Activated CD4-positive, alpha-beta T cell treated with anti-CD3 and anti-CD28 coated beads, Interleukin-2, amount 10 ng/mL, durations not matched to agents 7 days and 5 days (primary cell): Measurements from ENCODE around the gene MDM4. TPM values are rescaled to one million over a fixed set of nuclear protein-coding genes. Genes with fewer than 3 reads are reported as not detected.
A peak's percentile ranks its signal among the peaks of the same experiment; 100 is the strongest.
"Not testable (repeated sequence)": the region's sequence is repeated elsewhere in the genome, so short reads cannot be mapped to it uniquely, and the experiment has no call there.

Experiments
- CTCF ChIA-PET: fragments of 350-600 bp; sonication (Branson Sonifier 250); formaldehyde crosslinking; loops from one replicate; lab custom pipeline; 2021; ENCODE audit warnings: antibody characterized with exemption; lab: Charles Lee
- POLR2A ChIA-PET: fragments of 350-600 bp; sonication (Branson Sonifier 250); formaldehyde crosslinking; loops from one replicate; lab custom pipeline; 2021; ENCODE audit warnings: antibody characterized with exemption; lab: Charles Lee
- DNase-seq: peaks from one replicate; pipeline ENCODE4 v3.0.0-alpha.2; 2020
- H3K27ac Mint-ChIP-seq: one replicate; pipeline ENCODE4 v1.8.0; 2021; ENCODE audit warnings: mild to moderate bottlenecking, moderate library complexity, mixed read lengths
- H3K27me3 Mint-ChIP-seq: one replicate; pipeline ENCODE4 v1.8.0; 2021; ENCODE audit warnings: mixed read lengths
- H3K36me3 Mint-ChIP-seq: one replicate; pipeline ENCODE4 v1.8.0; 2021; ENCODE audit warnings: low read depth, mixed read lengths
- H3K4me1 Mint-ChIP-seq: one replicate; pipeline ENCODE4 v1.8.0; 2021; ENCODE audit warnings: mixed read lengths
- H3K4me3 Mint-ChIP-seq: one replicate; pipeline ENCODE4 v1.8.0; 2021; ENCODE audit warnings: mild to moderate bottlenecking, moderate library complexity, mixed read lengths
- H3K9me3 Mint-ChIP-seq: one replicate; pipeline ENCODE4 v1.8.0; 2021; ENCODE audit warnings: mixed read lengths
- total RNA-seq, 2 experiments: library from RNA; stranded (reverse); gene quantifications; one replicate each; pipeline ENCODE4 v1.2.3, GENCODE V29; 2021

Gene MDM4
- total RNA-seq, 2 experiments from 2014 or later, result 95.0 to 98.1 TPM

- CTCF ChIA-PET, result interaction anchor here (0.6 to 8.0 kb wide), 13 partner anchors 9 to 300 kb away, joined by 3 to 106 read pairs (median 8); partner anchors contain the start of genes MDM4 and PIK3C2B
- peak; percentile 91 for DNase-seq
Observed at GRCh38 chr1:204506969-204507316, 9.3 kb upstream of the MDM4 start.

GRCh38 chr1:204507317-204508105, 8.7 kb upstream of the MDM4 start:
- POLR2A ChIA-PET, result interaction anchor here (1.0 to 1.5 kb wide), 2 partner anchors 9 to 100 kb away, joined by 4 to 9 read pairs; partner anchors contain the start of gene MDM4
- H3K36me3 Mint-ChIP-seq, result peaks cover 7% of the 10 kb centered on the region
- peaks cover 5% of the 10 kb centered on the region for H3K9me3 Mint-ChIP-seq
- peak overlapping the region; percentile 98 for H3K27ac Mint-ChIP-seq
- peak overlapping the region; percentile 87 for H3K4me3 Mint-ChIP-seq
- peak; percentile 34 for DNase-seq
- peaks cover 2% of the 10 kb centered on the region for H3K27me3 Mint-ChIP-seq
- peaks cover 50% of the 10 kb centered on the region for H3K4me1 Mint-ChIP-seq
- CTCF ChIA-PET, result interaction anchor here (0.7 to 8.0 kb wide), 11 partner anchors 9 to 300 kb away, joined by 3 to 106 read pairs (median 13); partner anchors contain the start of genes MDM4 and PIK3C2B

More at GRCh38 chr1:204506969-204507316, 9.3 kb upstream of the MDM4 start:
- Mint-ChIP-seq H3K4me1 (peaks cover 45% of the 10 kb centered on the region), H3K9me3 (peaks cover 5% of the 10 kb centered on the region), H3K27me3 (peaks cover 2% of the 10 kb centered on the region), H3K36me3 (peaks cover 7% of the 10 kb centered on the region), H3K27ac (peak overlapping the region; percentile 98), H3K4me3 (peak overlapping the region; percentile 87)
- POLR2A ChIA-PET, result interaction anchor here (0.6 to 1.5 kb wide), 4 partner anchors 9 to 592 kb away, joined by 3 to 9 read pairs (median 6); partner anchors contain the start of gene MDM4

- Mint-ChIP-seq H3K36me3 (peaks cover 7% of the 10 kb centered on the region), H3K9me3 (peaks cover 5% of the 10 kb centered on the region), H3K4me3 (no peak overlapping the region), H3K27me3 (peaks cover 2% of the 10 kb centered on the region), H3K27ac (no peak overlapping the region), H3K4me1 (peaks cover 57% of the 10 kb centered on the region)
- ChIA-PET POLR2A (no interaction called here), CTCF (interaction anchor here (1.0 to 8.0 kb wide), 5 partner anchors 15 to 827 kb away, joined by 3 to 106 read pairs (median 21); partner anchors contain the start of gene PIK3C2B)
- no peak for DNase-seq
Observed at GRCh38 chr1:204509186-204509635, 7.0 kb upstream of the MDM4 start.

GRCh38 chr1:204511366-204511765, 4.8 kb upstream of the MDM4 start:
- Mint-ChIP-seq H3K9me3 (peaks cover 5% of the 10 kb centered on the region), H3K4me3 (no peak overlapping the region), H3K27ac (peak overlapping the region; percentile 68), H3K36me3 (peaks cover 6% of the 10 kb centered on the region), H3K27me3 (peaks cover under 1% of the 10 kb centered on the region), H3K4me1 (peaks cover 59% of the 10 kb centered on the region)
- ChIA-PET CTCF (interaction anchor here (0.7 kb wide), 1 partner anchor 8 kb away, joined by 3 read pairs; no protein-coding TSS in a partner anchor), POLR2A (no interaction called here)
- DNase-seq, result no peak

- Mint-ChIP-seq H3K27me3 (no peaks in the 10 kb centered on the region), H3K4me1 (peaks cover 54% of the 10 kb centered on the region), H3K36me3 (peaks cover 18% of the 10 kb centered on the region), H3K4me3 (peak overlapping the region; percentile 84), H3K9me3 (peaks cover 5% of the 10 kb centered on the region), H3K27ac (peak overlapping the region; percentile 99)
- DNase-seq, result peak; percentile 75
- CTCF ChIA-PET, result interaction anchor here (0.6 to 2.2 kb wide), 8 partner anchors 10 to 124 kb away, joined by 3 to 11 read pairs (median 4); partner anchors contain the start of gene PIK3C2B
- POLR2A ChIA-PET, result no interaction called here
Observed at GRCh38 chr1:204513117-204513716, 3.0 kb upstream of the MDM4 start.

GRCh38 chr1:204514828-204515227, 1.4 kb upstream of the MDM4 start:
- Mint-ChIP-seq H3K4me3 (peak overlapping the region; percentile 9), H3K27me3 (no peaks in the 10 kb centered on the region), H3K9me3 (peaks cover 5% of the 10 kb centered on the region), H3K27ac (peak overlapping the region; percentile 38), H3K4me1 (peaks cover 65% of the 10 kb centered on the region), H3K36me3 (peaks cover 34% of the 10 kb centered on the region)
- no peak for DNase-seq
- ChIA-PET CTCF (interaction anchor here (0.6 to 4.4 kb wide), 7 partner anchors 8 to 730 kb away, joined by 3 to 40 read pairs (median 3); no protein-coding TSS in a partner anchor), POLR2A (no interaction called here)

GRCh38 chr1:204517382-204517781, 1.2 kb downstream of the MDM4 start:
- CTCF ChIA-PET, result interaction anchor here (0.6 to 4.4 kb wide), 8 partner anchors 10 to 290 kb away, joined by 3 to 40 read pairs (median 5); no protein-coding TSS in a partner anchor
- POLR2A ChIA-PET, result interaction anchor here (0.5 to 1.2 kb wide), 2 partner anchors 17 to 27 kb away, joined by 3 read pairs; no protein-coding TSS in a partner anchor
- H3K27ac Mint-ChIP-seq, H3K9me3 Mint-ChIP-seq, H3K27me3 Mint-ChIP-seq, H3K4me3 Mint-ChIP-seq, DNase-seq: not testable (repeated sequence)
- H3K4me1 Mint-ChIP-seq, result peaks cover 75% of the 10 kb centered on the region
- H3K36me3 Mint-ChIP-seq, result peaks cover 47% of the 10 kb centered on the region

- peaks cover 10% of the 10 kb centered on the region for H3K9me3 Mint-ChIP-seq
- no peaks in the 10 kb centered on the region for H3K27me3 Mint-ChIP-seq
- H3K4me1 Mint-ChIP-seq, result peaks cover 72% of the 10 kb centered on the region
- ChIA-PET CTCF (interaction anchor here (1.4 kb wide), 1 partner anchor 18 kb away, joined by 4 read pairs; no protein-coding TSS in a partner anchor), POLR2A (no interaction called here)
- H3K36me3 Mint-ChIP-seq, result peaks cover 73% of the 10 kb centered on the region
- DNase-seq, result peak; percentile 84
- peak overlapping the region; percentile 93 for H3K27ac Mint-ChIP-seq
- H3K4me3 Mint-ChIP-seq, result peak overlapping the region; percentile 59
Observed at GRCh38 chr1:204520834-204521709, 4.9 kb downstream of the MDM4 start.

GRCh38 chr1:204521941-204522521, 5.8 kb downstream of the MDM4 start:
- DNase-seq, POLR2A ChIA-PET, H3K27me3 Mint-ChIP-seq, H3K9me3 Mint-ChIP-seq, H3K4me3 Mint-ChIP-seq: not testable (repeated sequence)
- peaks cover 78% of the 10 kb centered on the region for H3K36me3 Mint-ChIP-seq
- peaks cover 77% of the 10 kb centered on the region for H3K4me1 Mint-ChIP-seq
- peak overlapping the region; percentile 93 for H3K27ac Mint-ChIP-seq
- CTCF ChIA-PET, result interaction anchor here (0.5 to 1.4 kb wide), 6 partner anchors 19 to 132 kb away, joined by 3 to 4 read pairs (median 3); no protein-coding TSS in a partner anchor

- peaks cover 64% of the 10 kb centered on the region for H3K4me1 Mint-ChIP-seq
- H3K27me3 Mint-ChIP-seq, result no peaks in the 10 kb centered on the region
- DNase-seq, result no peak
- peaks cover 68% of the 10 kb centered on the region for H3K36me3 Mint-ChIP-seq
- H3K27ac Mint-ChIP-seq, result peak overlapping the region; percentile 71
- H3K4me3 Mint-ChIP-seq, result no peak overlapping the region
- CTCF ChIA-PET, result interaction anchor here (0.9 to 2.3 kb wide), 4 partner anchors 10 to 283 kb away, joined by 3 to 10 read pairs (median 5); no protein-coding TSS in a partner anchor
- POLR2A ChIA-PET, result no interaction called here
- peaks cover 10% of the 10 kb centered on the region for H3K9me3 Mint-ChIP-seq
Observed at GRCh38 chr1:204523605-204524215, 7.5 kb downstream of the MDM4 start.

- H3K27me3 Mint-ChIP-seq, result no peaks in the 10 kb centered on the region
- H3K9me3 Mint-ChIP-seq, result peaks cover 10% of the 10 kb centered on the region
- CTCF ChIA-PET, result interaction anchor here (0.9 to 2.3 kb wide), 6 partner anchors 15 to 94 kb away, joined by 3 to 10 read pairs (median 4); no protein-coding TSS in a partner anchor
- peaks cover 51% of the 10 kb centered on the region for H3K4me1 Mint-ChIP-seq
- peak overlapping the region; percentile 80 for H3K27ac Mint-ChIP-seq
- DNase-seq, result no peak
- peaks cover 62% of the 10 kb centered on the region for H3K36me3 Mint-ChIP-seq
- H3K4me3 Mint-ChIP-seq, result no peak overlapping the region
- POLR2A ChIA-PET, result no interaction called here
Observed at GRCh38 chr1:204524986-204525385, 8.8 kb downstream of the MDM4 start.
